GM12891 (cell line): ENCODE data around the gene MBNL2.

ENCODE experiments used
- PAX5 ChIP-seq: IDR thresholded peaks from 2 replicates; pipeline ENCODE4 v1.6.1; 2011; ENCODE audit warnings: low read length, moderate library complexity, mild to moderate bottlenecking; ENCODE audit not compliant: insufficient read depth, severe bottlenecking
- POLR2A ChIP-seq: IDR thresholded peaks from 2 replicates; pipeline ENCODE4 v1.6.1; 2011; ENCODE audit warnings: low read depth, low read length, control low read depth
- POLR2AphosphoS5 ChIP-seq: IDR thresholded peaks from 2 replicates; pipeline ENCODE4 v1.6.1; 2011; ENCODE audit warnings: low read depth, low read length, control low read depth
- POU2F2 ChIP-seq: IDR thresholded peaks from 2 replicates; pipeline ENCODE4 v1.6.1; 2011; ENCODE audit warnings: low read depth, mild to moderate bottlenecking, control low read depth, low read length, moderate library complexity
- SPI1 ChIP-seq: IDR thresholded peaks from 2 replicates; pipeline ENCODE4 v1.6.1; 2011; ENCODE audit warnings: low read depth, low read length, control low read depth
- TAF1 ChIP-seq: IDR thresholded peaks from 2 replicates; pipeline ENCODE4 v1.6.1; 2011; ENCODE audit warnings: low read depth, low read length, control low read depth

DNA sequence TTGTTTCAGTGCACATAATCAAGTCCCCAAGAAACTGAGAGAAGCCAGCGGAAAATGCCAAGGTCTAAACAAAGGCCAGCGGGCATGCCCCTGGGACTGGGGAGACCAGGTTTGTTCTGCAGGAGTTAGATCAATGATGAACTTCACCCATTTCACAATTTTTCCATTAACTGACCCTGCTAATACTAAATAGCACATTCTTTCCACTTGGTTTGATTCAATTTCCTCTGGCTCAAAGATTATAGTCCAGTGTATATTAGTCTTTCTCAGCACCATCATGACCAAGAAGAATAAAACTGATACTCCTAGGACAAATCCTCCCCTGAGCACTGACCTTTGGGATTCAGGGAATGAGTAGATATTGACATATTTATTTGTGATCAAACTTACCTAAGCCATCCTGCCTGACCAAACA lies 66.4 kb downstream of the MBNL2 start:
- no peak for TF ChIP-seq POLR2AphosphoS5
- no peak for TF ChIP-seq TAF1
- no peak for TF ChIP-seq SPI1
- no peak for TF ChIP-seq POLR2A
- TF ChIP-seq POU2F2: no peak
- TF ChIP-seq PAX5: no peak
